HCT116 (cell line): ENCODE measurements around the gene RAB27A. TPM values are rescaled to one million over a fixed set of nuclear protein-coding genes. Genes with fewer than 3 reads are reported as not detected.

ENCODE experiments used
- ATAC-seq: fragments of 200-7000 bp; cut with Tn5 transposase; 2 replicates; pipeline ENCODE4 v1.9.1; 2020; ENCODE audit warnings: mild to moderate bottlenecking, moderate library complexity
- BruUV-seq: library from RNA; stranded (reverse); fragments of 400-500 nt; replicated peaks from 2 replicates; lab custom pipeline; 2021; lab: Mats Ljungman, UMichigan
- CTCF ChIA-PET: fragments of 300-600 bp; sonication (Branson Sonifier 250); formaldehyde crosslinking; loops from one replicate; lab custom pipeline; 2021; ENCODE audit warnings: antibody characterized with exemption; lab: Charles Lee
- POLR2A ChIA-PET: fragments of 300-600, 350-600 bp; sonication (Branson Sonifier 250); formaldehyde crosslinking; loops from one replicate; lab custom pipeline; 2021; ENCODE audit warnings: antibody characterized with exemption; lab: Charles Lee
- RAD21 ChIA-PET, 2 experiments: fragments of 300-600 bp; sonication (Branson Sonifier 250); formaldehyde crosslinking; loops; one replicate each; lab custom pipeline; 2023; ENCODE audit warnings: low total read pairs in 2 of 2; ENCODE audit not compliant: uncharacterized antibody in 2 of 2, unreplicated experiment in 2 of 2, low non-redundant PET in 1 of 2; lab: Charles Lee
- DNase-seq: peaks from one replicate; pipeline ENCODE4 v3.0.0-alpha.2; 2010; ENCODE audit warnings: low read depth, low spot score
- H2AFZ ChIP-seq: fragments of 200-600 bp; shearing (Covaris generic), sonication (generic); 2 replicates; pipeline ENCODE4 v1.6.1; 2017; ENCODE audit warnings: low read depth, mixed run types, mixed read lengths, antibody characterized with exemption, low read length; ENCODE audit not compliant: poor library complexity, severe bottlenecking
- H3K27ac ChIP-seq: 2 replicates; pipeline ENCODE4 v1.5.1; 2012; ENCODE audit warnings: low read depth, low read length
- H3K27me3 ChIP-seq: fragments of 200-600 bp; sonication (generic); 2 replicates; pipeline ENCODE4 v1.6.1; 2016; ENCODE audit warnings: mixed run types, low read length, mixed read lengths; ENCODE audit not compliant: insufficient read depth
- H3K36me3 ChIP-seq, 2 experiments: fragments of 200-500 bp in 1 of 2; fragments of 200-600 bp in 1 of 2; sonication (Bioruptor generic) in 1 of 2; sonication (generic) in 1 of 2; 2 replicates each; pipeline versions ENCODE4 v1.5.1 to v1.6.1; 2014 to 2016; ENCODE audit warnings: low read length in 2 of 2, inconsistent platforms in 1 of 2, mixed read lengths in 1 of 2, mixed run types in 1 of 2; ENCODE audit not compliant: insufficient read depth in 2 of 2, control insufficient read depth in 1 of 2
- H3K4me1 ChIP-seq, 2 experiments: fragments of 200-600 bp in 1 of 2; sonication (generic) in 1 of 2; 2 replicates each; pipeline versions ENCODE4 v1.5.1 to v1.6.1; 2012 to 2017; ENCODE audit warnings: low read length in 2 of 2, inconsistent platforms in 1 of 2, mild to moderate bottlenecking in 1 of 2, mixed read lengths in 1 of 2, mixed run types in 1 of 2, moderate library complexity in 1 of 2; ENCODE audit not compliant: insufficient read depth in 2 of 2, control insufficient read depth in 1 of 2
- H3K4me2 ChIP-seq: fragments of 200-600 bp; sonication (generic); 2 replicates; pipeline ENCODE4 v1.6.1; 2017; ENCODE audit warnings: mixed run types, low read length, mixed read lengths
- H3K4me3 ChIP-seq, 2 experiments: fragments of 200-600 bp in 1 of 2; sonication (generic) in 1 of 2; replicated peaks in 1 of 2; 2 replicates each; pipeline ENCODE4 v1.5.1; 2011 to 2016; ENCODE audit warnings: low read length in 2 of 2, control low read depth in 1 of 2, low read depth in 1 of 2, mild to moderate bottlenecking in 1 of 2, mixed read lengths in 1 of 2, mixed run types in 1 of 2
- H3K79me2 ChIP-seq: fragments of 200-600 bp; sonication (generic); 2 replicates; pipeline ENCODE4 v1.6.1; 2017; ENCODE audit warnings: mild to moderate bottlenecking, mixed run types, low read length, moderate library complexity, mixed read lengths; ENCODE audit not compliant: insufficient read depth
- H3K9ac ChIP-seq: fragments of 200-600 bp; sonication (generic); 2 replicates; pipeline ENCODE4 v1.6.1; 2016; ENCODE audit warnings: low read length, mixed read lengths
- H3K9me2 ChIP-seq: fragments of 200-600 bp; sonication (generic), shearing (Covaris generic); 2 replicates; pipeline ENCODE4 v1.6.1; 2017; ENCODE audit warnings: mixed run types, mild to moderate bottlenecking, moderate library complexity; ENCODE audit not compliant: insufficient read depth
- H3K9me3 ChIP-seq, 2 experiments: fragments of 200-500 bp in 1 of 2; fragments of 200-600 bp in 1 of 2; sonication (Bioruptor generic) in 1 of 2; sonication (generic) in 1 of 2; 2 replicates each; pipeline ENCODE4 v1.6.1; 2014 to 2017; ENCODE audit warnings: low read length in 2 of 2, mixed read lengths in 2 of 2, inconsistent platforms in 1 of 2, low read depth in 1 of 2, mild to moderate bottlenecking in 1 of 2, mixed run types in 1 of 2, moderate library complexity in 1 of 2; ENCODE audit not compliant: control insufficient read depth in 1 of 2, insufficient read depth in 1 of 2
- H4K20me1 ChIP-seq: fragments of 200-600 bp; sonication (generic), shearing (Covaris generic); 2 replicates; pipeline ENCODE4 v1.6.1; 2017; ENCODE audit warnings: mixed run types, mild to moderate bottlenecking, moderate library complexity; ENCODE audit not compliant: insufficient read depth
- ATF3 ChIP-seq: IDR thresholded peaks from 2 replicates; pipeline ENCODE4 v1.6.1; 2012
- CTCF ChIP-seq, 3 experiments: fragments of 200-600 bp in 1 of 3; sonication (generic) in 1 of 3; IDR thresholded peaks in 2 of 3; conservative IDR thresholded peaks in 1 of 3; 2 replicates each; pipeline ENCODE4 v1.5.1; 2012 to 2017; ENCODE audit warnings: low read depth in 2 of 3, low read length in 2 of 3, antibody characterized with exemption in 1 of 3, borderline replicate concordance in 1 of 3, control low read depth in 1 of 3, mild to moderate bottlenecking in 1 of 3, mixed read lengths in 1 of 3, mixed run types in 1 of 3, moderate library complexity in 1 of 3; ENCODE audit not compliant: insufficient read depth in 1 of 3
- EZH2phosphoT487 ChIP-seq: fragments of 200-600 bp; IDR thresholded peaks from 2 replicates; pipeline ENCODE4 v1.6.1; 2018; ENCODE audit warnings: antibody characterized with exemption, borderline replicate concordance
- JUND ChIP-seq: IDR thresholded peaks from 2 replicates; pipeline ENCODE4 v1.6.1; 2012
- MAX ChIP-seq: IDR thresholded peaks from 2 replicates; pipeline ENCODE4 v1.6.1; 2012
- POLR2AphosphoS5 ChIP-seq: IDR thresholded peaks from 2 replicates; pipeline ENCODE4 v1.6.1; 2011; ENCODE audit warnings: mild to moderate bottlenecking, low read depth, low read length, moderate library complexity
- RAD21 ChIP-seq: IDR thresholded peaks from 2 replicates; pipeline ENCODE4 v1.6.1; 2012; ENCODE audit warnings: low read depth, mild to moderate bottlenecking
- REST ChIP-seq: IDR thresholded peaks from 2 replicates; pipeline ENCODE4 v1.6.1; 2012; ENCODE audit warnings: low read depth
- SIN3A ChIP-seq: IDR thresholded peaks from 2 replicates; pipeline ENCODE4 v1.6.1; 2012; ENCODE audit warnings: low read depth
- SP1 ChIP-seq: IDR thresholded peaks from 2 replicates; pipeline ENCODE4 v1.6.1; 2012; ENCODE audit warnings: low read depth
- SRF ChIP-seq: IDR thresholded peaks from 2 replicates; pipeline ENCODE4 v1.6.1; 2012; ENCODE audit warnings: low read depth
- YY1 ChIP-seq: IDR thresholded peaks from 2 replicates; pipeline ENCODE4 v1.6.1; 2011; ENCODE audit warnings: low read length, low read depth, moderate library complexity, mild to moderate bottlenecking; ENCODE audit not compliant: insufficient replicate concordance; ENCODE audit errors: extremely low read depth
- ZBTB33 ChIP-seq: IDR thresholded peaks from 2 replicates; pipeline ENCODE4 v1.6.1; 2011; ENCODE audit warnings: mild to moderate bottlenecking, low read length, moderate library complexity; ENCODE audit not compliant: insufficient replicate concordance; ENCODE audit errors: extremely low read depth
- ZFX ChIP-seq: fragments of 450-650 bp; IDR thresholded peaks from 2 replicates; pipeline ENCODE4 v1.6.1; 2017
- ZNF274 ChIP-seq: fragments of 200-500 bp; sonication (Bioruptor generic); IDR thresholded peaks from 2 replicates; pipeline ENCODE4 v1.6.1; 2014; ENCODE audit warnings: mild to moderate bottlenecking, low read depth, low read length, inconsistent platforms
- intact Hi-C: fragments of 100-400 bp; cut with micrococcal nuclease; formaldehyde crosslinking; loops from 2 replicates; pipeline ENCODE4 v1.10.0; 2022
- total RNA-seq: library from RNA; stranded (reverse); gene quantifications from one replicate; pipeline ENCODE4 v1.2.1, GENCODE V29; 2021; ENCODE audit not compliant: unreplicated experiment

Gene RAB27A
- total RNA-seq, 1 experiment from 2014 or later: 8.8 TPM

GRCh38 chr15:55277116-55277564, 12.5 kb downstream of the RAB27A start:
- TF ChIP-seq ZFX (no peak), ZNF274 (no peak), SIN3A (no peak), EZH2phosphoT487 (no peak), SRF (no peak), ATF3 (no peak), RAD21 (no peak), ZBTB33 (no peak), REST (no peak), SP1 (no peak), JUND (no peak), CTCF (IDR thresholded peaks at IDR 0.05 in 2 of 3, conservative IDR thresholded peaks at IDR 0.05 in 1 of 3; ENCODE audit: borderline replicate concordance in 1 of 3, insufficient read depth in 1 of 3, low read depth in 2 of 3, low read length in 2 of 3) (no peak), YY1 (no peak), MAX (no peak), POLR2AphosphoS5 (no peak)
- Histone ChIP-seq H2AFZ (no peak overlapping the region), H4K20me1 (no peaks in the 10 kb centered on the region), H3K27me3 (no peaks in the 10 kb centered on the region), H3K4me3 (no peak overlapping the region), H3K4me2 (no peak overlapping the region), H3K36me3 (no peaks in the 10 kb centered on the region), H3K9me2 (no peaks in the 10 kb centered on the region), H3K4me1 (peaks cover 11 to 17% of the 10 kb centered on the region in 2 experiments), H3K9me3 (no peaks in the 10 kb centered on the region), H3K79me2 (no peaks in the 10 kb centered on the region), H3K27ac (no peak overlapping the region), H3K9ac (no peak overlapping the region)
- DNase-seq (no peak), ATAC-seq (no peak)
- POLR2A ChIA-PET: no interaction called here
- no TSS peak for BruUV-seq
- CTCF ChIA-PET: interaction anchor here (0.6 kb wide), 1 partner anchor 60 kb away, joined by 3 read pairs; no protein-coding TSS in a partner anchor
- intact Hi-C loops: no loop called here
- RAD21 ChIA-PET: no interaction called here
